HG03064 (cell line): Measurements from ENCODE around the gene SPOCK2.

Experiments used
- ATAC-seq: cut with Tn5 transposase; IDR thresholded peaks from one replicate; pipeline ENCODE4 v1.9.1; 2021; ENCODE audit warnings: low read depth; ENCODE audit not compliant: unreplicated experiment

Gene SPOCK2

DNA sequence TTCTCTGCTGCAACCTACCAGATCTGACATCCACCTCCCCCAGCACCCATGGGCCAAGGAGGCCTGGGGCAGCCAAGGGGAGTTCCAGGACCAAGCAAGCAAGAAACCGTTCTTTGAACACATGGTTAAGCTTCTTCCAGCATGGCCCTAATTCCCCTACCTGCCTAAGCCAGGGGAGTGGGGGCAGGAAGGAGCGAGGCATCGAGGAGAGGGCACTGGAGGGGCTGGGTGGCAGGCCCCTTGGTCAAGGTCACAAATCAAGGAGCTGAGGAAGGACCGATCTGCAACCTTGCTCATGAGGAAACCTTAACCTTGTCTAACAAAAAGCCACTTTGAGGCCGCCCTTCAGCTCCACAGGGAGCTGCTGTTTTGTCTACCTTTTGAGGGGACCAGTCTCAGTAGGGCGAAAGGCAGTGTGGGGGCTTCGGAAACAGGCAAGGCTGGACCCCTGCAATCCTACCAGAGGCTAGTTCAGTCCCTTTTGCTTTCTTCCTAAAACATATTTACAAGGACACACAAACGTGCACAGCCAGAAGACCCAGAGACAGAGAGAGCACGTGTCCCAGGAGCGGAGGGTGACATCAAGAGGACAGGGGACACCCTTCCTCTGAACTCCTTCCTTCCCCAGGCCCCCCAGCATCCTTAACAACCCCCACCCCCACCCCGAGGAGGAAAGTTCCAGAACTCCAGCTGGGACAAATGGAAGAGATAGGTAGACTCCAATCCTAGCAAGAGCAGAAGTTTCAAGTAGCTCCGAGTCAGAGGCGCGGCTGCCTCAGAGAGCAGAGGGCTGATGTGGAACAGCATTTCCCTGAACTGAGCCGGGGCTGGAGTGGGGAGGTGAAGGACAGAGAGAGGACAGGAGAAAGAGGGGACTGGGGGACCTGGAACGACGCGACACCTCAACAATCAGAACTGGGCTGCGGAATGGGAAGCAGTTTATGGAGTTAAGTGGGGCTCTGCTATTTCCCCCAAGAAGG lies 28.2 kb downstream of the SPOCK2 start:
- ATAC-seq = no peak

DNA sequence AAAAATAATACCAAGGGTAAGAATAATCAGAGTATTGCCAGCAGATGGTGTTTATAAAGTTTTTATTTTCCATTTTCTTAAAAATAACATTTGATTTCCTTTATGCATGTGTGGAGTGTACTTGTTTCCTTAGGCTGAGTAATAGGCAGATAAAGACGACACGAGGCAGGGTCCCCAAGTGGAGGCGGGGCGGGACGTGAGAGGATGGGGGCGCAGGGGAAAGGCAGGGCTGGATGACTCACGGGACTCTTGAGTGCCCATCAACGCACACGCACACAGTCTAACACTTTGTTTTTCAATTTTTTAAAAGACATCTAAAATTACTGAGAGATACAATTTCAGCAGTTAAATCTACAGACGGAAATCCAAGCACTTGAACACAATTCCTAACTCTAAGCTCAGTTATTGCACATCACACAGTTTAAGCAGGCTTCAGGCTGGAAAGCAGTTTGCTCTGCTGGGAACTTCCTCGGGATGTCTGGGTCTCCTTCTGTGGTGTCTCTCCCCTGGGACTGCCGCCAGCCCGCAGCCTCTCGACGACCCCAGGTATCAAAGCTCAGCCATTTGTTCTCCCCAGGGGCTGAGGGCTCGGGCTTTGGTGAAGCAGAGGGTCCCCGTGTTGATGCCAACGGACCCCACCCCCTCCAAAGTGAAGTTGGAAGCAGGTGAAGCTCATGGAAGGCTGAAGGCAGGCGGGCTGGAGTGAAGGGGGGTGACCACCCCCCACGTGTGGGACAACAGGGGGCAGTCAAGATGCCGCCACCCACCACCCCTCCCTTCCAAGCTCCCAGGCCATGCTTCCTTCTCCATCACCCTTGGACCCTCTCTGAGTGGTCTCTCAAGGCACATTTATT lies 29.1 kb downstream of the SPOCK2 start:
- ATAC-seq = no peak

DNA sequence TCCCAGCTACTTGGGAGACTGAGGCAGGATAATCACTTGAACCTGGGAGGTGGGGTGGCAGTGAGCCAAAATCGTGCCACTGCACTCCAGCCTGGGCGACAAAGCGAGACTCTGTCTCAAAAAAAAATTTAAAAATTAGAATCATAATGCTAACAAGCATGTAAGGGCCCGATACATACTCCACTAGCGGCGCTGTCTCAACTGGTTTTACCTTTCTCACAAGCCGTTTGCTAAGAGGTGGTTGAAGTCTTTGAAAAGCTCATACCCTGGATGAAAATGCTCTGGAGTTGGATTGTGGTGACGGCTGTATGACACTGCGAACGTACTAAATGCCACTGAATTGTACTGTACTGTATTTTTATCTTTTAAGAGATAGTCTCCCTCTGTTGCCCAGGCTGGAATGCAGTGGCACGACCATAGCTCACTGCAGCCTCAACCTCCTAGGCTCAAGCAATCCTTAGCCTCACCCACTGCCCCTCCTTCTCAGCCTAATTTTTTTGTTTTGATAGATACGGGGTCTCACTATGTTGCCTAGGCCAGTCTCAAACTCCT lies 29.9 kb downstream of the SPOCK2 start:
- ATAC-seq = no peak

DNA sequence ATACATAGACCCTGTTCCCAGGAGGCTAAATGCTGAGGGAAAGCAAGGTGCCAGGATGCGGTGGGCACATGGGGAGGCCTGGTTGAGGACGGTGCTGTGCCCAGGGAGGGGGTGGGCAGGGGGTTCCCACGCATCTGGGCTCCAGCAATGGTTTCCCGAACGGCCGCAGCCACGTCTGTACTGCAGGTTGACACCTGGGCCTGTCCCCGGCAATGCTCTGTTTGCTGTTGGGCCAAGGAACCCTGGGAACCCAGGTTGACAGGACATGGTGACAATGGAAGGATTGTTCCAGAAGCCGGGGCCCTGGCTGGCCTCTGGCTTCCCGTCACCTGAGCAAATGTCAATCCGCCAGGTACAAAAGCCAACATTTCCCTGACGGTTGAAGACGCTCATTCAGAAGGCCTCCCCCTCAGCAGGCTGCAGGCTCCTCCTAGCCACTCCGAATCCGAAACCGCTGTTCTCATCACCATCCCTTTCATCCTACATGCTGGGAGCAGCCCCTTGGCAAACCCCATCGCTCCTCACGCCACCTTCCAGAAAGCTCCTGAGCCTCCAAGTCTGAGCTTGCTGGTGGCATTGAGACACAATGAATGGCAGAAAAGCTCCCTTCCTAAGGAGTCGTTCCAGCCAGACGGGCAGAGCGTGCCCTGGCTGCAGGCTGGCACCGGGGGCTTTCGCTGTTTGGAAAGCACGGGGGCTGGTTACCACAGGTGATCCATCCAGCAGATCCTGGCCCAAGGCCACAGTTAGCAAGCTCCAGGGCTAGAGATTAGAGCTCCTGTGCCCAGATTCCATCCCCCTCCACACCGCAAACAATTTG lies 31.2 kb downstream of the SPOCK2 start:
- ATAC-seq = no peak

DNA sequence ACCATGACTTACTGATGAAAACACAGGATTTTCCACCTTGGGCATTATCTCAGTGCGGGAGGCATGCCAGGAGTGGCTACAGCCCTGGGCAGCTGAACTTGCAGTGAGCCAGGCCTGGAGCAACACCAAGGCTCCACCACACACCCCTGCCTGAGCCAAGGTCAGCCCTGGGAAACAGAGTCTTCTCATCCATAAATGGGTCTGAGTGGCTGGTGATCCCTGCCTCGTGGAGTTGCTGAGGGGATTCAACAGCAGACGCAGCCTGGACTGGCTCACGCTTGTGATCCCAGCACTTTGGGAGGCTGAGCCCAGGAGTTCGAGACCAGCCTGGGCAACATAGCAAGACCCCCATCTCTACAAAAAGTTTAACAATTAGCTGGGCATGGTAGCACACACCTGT lies 32.2 kb downstream of the SPOCK2 start:
- ATAC-seq = no peak

DNA sequence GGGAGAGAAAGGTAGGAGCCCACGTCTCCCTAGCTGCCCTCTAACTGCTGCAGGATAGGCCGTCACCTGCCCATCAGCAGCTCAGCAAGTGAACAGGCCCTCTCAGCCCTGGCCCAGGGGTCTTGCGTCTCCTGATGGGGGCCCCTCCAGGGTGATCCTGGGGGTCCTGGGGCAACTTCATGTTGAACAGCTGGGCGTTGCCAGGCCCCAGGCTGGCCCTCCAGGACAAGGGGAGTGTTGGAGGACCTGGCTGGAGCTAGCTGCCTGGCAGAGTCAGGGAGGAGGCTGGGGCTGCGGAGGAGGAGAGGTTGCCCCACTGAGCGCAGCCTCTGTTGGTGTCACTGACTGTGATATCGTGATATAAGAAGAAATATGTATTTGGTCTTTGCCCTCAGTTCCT lies 34.7 kb downstream of the SPOCK2 start:
- no peak for ATAC-seq

DNA sequence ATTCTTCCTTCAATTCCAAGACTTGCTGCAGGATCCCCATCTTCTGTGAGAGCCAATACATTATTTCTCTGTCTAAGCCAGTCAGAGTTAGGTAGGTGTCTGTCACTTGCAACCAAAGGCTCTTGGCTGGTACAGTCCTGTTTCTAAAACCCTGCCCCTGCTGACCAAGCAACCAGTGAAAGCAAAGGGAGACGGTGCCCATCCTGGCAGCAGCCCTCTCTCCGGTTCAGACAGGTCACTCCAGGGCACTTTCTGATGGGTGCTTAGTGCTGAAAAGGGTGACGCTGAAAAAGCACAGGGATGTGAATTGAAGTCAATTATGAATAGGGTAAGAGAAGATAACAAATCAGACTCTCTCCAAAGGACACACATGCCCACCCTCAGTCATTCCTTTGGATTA lies 37.5 kb downstream of the SPOCK2 start:
- ATAC-seq = no peak

DNA sequence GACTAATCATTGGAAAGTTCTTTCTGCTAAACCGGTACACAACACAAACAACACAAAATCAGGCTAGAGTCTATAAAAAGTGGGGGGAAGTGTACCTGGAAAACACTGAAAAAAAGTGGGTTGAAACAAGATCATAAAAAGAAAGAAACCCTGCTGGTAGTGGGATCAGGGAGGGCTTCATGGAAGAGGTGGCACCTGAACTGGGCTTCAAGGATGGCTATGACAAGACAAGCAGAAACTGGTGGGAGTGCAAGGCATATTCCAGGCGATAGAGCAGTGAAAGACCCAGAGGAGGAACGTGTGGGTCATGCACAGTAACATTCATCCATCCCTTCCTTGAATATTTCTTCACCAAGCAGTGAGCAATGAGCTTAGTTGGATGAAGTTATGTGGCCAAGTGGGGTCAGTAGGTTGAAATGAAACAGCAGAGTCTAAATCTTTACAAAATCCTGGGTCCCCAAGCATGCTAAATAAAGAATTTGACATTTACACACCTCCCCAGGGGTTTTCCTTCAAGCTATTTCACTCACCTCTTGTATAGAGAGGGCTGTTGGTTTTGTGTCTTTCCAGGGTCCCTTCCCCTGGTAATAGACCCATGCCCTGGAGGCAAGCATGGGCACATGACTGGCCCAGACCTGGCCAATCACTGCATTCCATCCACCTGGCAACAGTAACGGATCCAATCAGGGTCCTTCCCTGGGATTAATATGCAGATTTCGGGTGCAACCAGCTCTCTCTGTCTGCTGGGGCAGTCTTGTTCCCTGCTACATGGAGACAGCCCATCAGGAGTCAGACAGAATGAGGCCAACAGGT lies 38.2 kb downstream of the SPOCK2 start:
- no peak for ATAC-seq

DNA sequence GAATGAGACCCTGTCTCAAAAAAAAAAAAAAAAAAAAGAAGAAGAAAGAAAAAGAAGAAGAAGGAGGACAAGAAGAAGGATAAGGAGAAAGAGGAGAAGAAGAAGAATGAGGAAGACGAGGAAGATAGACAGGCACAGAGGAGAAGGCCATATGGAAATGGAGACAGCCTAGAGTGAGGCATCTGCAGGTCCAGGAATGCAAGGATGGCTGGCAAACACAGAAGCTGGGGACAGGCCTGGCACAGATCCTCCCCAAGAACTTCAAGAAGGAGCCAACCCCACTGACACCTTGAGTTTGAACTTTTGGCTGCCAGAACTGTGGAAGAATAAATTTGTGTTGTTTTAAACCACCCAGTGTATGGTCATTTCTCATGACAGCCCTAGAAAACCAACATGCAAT lies 38.9 kb downstream of the SPOCK2 start:
- ATAC-seq = no peak

DNA sequence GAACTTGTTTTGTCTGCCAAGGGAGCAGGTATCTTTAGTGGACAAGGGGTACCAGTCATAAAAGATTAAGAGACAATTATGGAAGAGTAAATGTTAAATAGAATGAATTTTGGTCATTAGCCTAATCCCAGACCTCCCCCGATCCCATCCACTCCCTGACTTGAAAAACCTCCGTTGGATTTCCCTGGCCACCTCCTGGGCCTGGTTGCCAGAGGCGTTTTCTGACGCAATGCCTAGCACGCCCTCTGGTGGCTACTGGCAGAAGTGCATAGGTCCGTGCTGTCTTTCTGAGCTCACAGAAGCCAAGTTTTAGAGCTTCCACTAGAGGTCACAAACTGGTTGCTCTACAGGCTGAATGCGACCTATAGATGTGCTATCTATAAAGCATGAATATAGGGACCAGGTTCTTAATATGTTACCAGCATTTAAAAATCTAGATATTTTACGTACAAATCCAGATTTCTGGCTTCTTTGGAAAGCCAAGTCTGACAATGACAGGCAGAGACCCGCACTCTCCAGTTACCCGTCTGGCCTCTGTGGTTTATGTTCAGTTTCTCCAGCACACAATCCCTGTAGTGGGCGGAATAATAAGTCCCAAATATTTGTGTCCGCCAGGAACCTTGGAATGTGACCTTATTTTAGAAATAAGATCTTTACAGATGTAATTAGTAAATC lies 39.8 kb downstream of the SPOCK2 start:
- ATAC-seq = peak; percentile 67

DNA sequence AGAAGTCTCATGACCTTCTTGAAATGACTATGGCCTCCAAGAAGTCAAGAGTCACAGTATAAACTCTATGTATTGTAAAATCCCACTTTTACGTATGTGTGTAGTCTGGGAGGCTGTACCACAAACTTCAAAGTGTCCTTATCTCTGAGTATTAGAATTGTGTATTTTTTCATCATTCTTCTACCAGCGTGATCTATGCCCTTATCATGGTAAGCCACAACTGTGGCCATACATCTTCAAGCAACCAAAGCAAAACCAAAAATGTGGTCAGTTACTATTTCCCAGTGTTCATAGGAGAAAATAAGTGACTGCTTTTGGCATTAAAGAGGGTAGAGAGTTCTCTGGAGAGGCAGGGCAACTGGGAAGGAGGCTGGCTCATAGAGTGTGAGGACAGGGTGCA lies 42.8 kb downstream of the SPOCK2 start:
- no peak for ATAC-seq

DNA sequence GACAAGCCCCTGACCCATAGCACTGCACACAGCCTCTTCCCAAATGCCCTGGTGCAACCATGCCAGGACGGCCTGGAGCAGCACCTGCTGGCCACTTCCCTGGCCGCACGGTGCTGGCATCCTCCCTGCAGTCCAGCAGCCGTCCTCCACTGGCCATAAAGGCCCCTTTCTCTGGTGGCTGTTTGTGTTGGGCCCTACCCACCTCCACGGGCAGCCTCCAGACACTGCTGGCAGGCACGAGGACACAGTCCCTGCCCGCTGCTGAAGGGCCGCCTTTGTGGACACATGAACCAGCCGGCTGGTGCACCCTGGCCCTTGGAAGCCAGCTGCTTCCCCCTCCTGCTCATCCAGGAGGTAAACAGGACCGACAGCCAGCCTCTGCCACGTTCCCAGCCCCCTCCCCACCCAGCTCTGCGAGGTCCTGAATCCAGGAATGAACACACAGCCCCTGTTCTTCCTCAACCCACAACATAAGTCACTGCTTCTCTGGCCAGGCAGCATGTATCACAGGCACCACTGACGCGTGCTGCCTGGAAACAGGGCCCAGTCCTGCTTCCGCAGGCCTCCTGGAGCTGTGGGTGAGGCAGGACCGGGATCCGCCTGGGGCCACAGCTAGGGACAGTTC lies 43.8 kb downstream of the SPOCK2 start:
- no peak for ATAC-seq

DNA sequence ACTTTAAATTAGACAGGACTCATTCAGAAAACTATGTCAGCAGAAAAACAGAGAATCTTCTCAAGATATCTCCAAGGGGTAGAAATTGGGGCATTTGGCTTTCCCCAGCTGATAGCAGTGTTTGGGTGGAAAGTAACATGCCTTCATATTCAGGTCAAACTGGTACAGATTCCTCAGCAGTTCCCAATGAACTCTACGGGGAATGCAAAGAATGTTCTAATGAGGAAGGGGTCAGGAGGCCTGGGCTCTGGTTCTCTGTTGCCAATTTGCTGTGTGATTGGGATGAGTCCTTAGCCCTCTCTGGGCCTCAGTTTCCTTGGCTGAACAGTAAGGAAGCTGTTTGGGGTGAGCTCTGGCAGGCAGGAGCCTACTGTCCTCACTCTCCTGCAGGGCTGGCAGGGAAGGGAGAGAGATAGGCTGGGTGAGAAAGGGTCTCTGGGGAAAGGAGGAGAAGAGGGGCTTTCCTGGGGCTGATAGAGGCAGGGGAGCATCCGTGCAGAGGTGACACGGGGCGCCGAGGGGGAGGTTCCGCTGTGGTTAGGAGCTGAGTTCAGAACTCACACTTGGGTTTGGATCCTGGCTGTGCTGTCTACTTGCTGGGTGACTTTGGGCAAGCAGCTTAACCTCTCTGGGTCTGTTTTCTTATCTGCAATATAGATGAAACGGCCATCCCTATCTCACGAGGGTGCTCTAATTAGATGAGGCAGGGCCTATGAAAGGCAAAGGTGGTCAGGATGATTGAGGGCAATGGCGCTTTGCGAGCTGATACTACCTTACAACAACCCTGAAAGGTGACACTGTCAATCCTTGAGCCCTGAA lies 45.1 kb downstream of the SPOCK2 start:
- ATAC-seq = no peak

DNA sequence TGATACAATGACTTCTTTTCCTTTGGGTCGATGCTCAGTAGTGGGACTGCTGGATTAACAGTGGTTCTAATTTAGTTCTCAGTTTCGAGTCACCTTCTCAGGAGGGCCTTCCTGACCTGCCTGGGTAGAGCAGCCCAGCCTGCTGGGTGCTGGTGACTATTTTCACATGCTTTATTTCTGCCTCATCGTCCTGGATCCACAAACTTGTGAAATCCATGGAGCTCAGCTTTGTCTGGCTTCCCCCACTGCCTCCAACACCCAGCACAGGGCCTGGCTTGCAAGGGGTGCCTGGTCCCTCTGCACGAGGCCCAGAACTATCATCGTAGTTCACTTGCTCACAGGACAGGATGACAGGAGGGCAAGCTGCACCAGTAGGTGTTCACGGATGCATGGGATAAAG lies 46.9 kb downstream of the SPOCK2 start:
- no peak for ATAC-seq

DNA sequence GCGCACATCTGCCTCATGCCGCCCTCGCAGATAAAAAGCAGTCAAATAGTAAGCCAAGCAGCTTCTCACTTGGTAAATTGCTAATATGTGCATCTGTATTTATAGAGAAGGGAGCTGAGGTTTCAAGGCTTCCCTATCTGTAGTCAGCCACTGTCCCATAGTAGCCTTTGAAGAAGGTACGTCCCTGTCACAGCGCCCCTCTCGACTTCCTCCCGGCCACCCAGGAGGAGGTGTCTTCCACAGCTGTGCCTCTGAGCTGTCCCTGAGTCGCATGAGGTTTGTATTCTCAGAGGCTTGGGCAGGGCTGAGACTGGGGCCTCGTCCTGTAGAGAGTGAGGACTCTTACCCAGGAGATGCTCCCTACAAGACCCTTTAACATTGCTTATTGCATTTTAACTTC lies 49.0 kb downstream of the SPOCK2 start:
- no peak for ATAC-seq

DNA sequence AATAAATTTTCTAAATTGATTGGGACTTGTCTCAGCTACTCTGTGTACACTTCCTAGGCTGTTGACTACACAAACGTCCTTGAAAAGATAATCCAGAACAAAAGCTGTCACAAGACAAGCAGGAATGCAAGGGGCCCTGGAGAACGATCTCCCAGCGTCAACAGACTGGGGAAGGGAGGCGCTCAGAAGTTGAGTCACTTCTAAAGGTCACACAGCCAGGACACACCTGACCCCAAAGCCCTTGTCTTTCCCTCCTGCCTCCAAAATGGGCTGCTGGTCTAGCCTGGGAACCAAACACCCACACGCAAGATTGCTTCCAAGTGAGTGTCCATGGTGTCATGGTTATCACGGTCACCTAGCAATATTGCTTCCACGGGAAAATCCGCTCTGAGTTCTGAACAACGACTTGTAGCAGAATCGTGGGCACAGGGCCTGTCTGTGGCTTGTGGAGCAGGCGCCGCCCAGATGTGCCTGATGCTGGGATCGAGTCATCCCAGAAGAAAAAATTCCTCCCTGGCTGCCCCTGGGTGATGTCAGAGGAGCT lies 49.8 kb downstream of the SPOCK2 start:
- no peak for ATAC-seq

DNA sequence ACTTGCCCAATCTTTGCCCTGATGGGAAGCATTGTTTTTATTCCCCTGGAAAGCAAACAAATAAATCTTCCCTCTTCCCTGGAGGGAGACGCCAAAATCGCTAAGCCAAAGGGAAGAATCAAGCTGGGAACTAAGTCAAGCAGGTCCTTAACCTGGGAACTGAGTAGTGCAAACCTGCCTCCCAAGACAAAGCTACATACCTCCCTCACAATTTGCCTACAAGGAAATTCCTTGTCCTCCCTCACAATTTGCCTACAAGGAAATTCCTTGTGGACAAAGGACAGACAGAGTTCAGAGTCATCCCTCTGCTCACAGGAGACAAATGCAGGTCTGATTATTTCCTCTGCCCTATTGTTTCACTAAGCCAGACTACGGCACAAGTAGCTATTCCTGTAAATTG lies 50.5 kb downstream of the SPOCK2 start:
- ATAC-seq = no peak

DNA sequence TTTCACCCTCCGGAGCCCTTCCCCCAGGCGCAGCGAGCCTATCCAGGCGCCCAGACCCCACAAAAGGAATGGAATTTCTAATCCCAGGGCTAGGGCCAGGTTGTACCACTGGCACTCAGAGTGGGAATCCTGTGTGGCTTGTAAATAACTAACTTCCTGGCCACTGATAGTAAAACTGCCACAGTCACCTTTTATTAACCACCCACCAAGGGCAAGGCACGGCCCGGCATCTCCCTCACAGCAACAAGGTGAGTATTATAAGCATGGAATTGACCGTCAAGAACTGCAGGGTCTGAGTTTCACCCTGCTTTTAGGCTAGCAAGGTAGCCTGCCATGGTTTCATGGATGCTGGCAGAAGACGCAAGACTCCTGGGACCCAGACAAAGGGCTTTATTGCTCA lies 51.1 kb downstream of the SPOCK2 start:
- ATAC-seq = no peak
